Heart left ventricle (tissue), 16 donors: ENCODE measurements around the gene NSFL1C. TPM values are rescaled to one million over a fixed set of nuclear protein-coding genes. Genes with fewer than 3 reads are reported as not detected.

Experiments used
- ATAC-seq, 4 donors: fragments of 200-7000 bp; cut with Tn5 transposase; one replicate each; pipeline ENCODE4 v1.9.1; 2020 to 2022; ENCODE audit warnings: moderate library complexity in 4 of 4, mild to moderate bottlenecking in 3 of 4, moderate number of reproducible peaks in 1 of 4
- DNase-seq, 5 donors: peaks; one replicate each; pipeline ENCODE4 v3.0.0-alpha.2; 2020
- H3K27ac ChIP-seq, 12 donors: fragments of 200-600 bp; sonication (generic) in 4 of 12; one replicate each; pipeline versions ENCODE4 v1.5.0 to v1.8.0; 2016 to 2022; ENCODE audit warnings: mild to moderate bottlenecking in 2 of 12
- H3K27me3 ChIP-seq, 9 donors: fragments of 200-600 bp; sonication (generic) in 2 of 9; one replicate each; pipeline versions ENCODE4 v1.5.1 to v1.8.0; 2016 to 2022; ENCODE audit warnings: mild to moderate bottlenecking in 3 of 9
- H3K36me3 ChIP-seq, 9 donors: fragments of 200-600 bp; sonication (generic) in 2 of 9; one replicate each; pipeline versions ENCODE4 v1.5.0 to v1.8.0; 2018 to 2022; ENCODE audit warnings: mild to moderate bottlenecking in 2 of 9
- H3K4me1 ChIP-seq, 12 donors: fragments of 200-600 bp; sonication (generic) in 4 of 12; one replicate each; pipeline versions ENCODE4 v1.5.0 to v1.8.0; 2016 to 2022; ENCODE audit warnings: mild to moderate bottlenecking in 3 of 12
- H3K4me3 ChIP-seq, 12 donors: fragments of 200-600 bp; sonication (generic) in 4 of 12; one replicate each; pipeline versions ENCODE4 v1.5.0 to v1.8.0; 2017 to 2022; ENCODE audit warnings: mild to moderate bottlenecking in 9 of 12, moderate library complexity in 4 of 12
- H3K9me3 ChIP-seq, 12 donors: fragments of 200-600 bp; sonication (generic) in 4 of 12; one replicate each; pipeline versions ENCODE4 v1.5.0 to v1.8.0; 2016 to 2022; ENCODE audit warnings: mild to moderate bottlenecking in 1 of 12
- POLR2A ChIP-seq, 2 donors: fragments of 450-650 bp; IDR thresholded peaks; one replicate each; pipeline ENCODE4 v1.6.1; 2017; ENCODE audit warnings: antibody characterized with exemption in 2 of 2, mild to moderate bottlenecking in 2 of 2, moderate library complexity in 2 of 2
- WGBS, 4 donors: extraction: QIAGEN DNeasy Blood & Tissue Kit in 2 of 4; methylation state at CpG; one replicate each; pipeline versions ENCODE4 v1.1.5 to v1.1.7; 2013 to 2018; 5-methylcytosine and 5-hydroxymethylcytosine counted together
- intact Hi-C, 10 donors: fragments of 100-400 bp; cut with DNase I; formaldehyde crosslinking; loops; one replicate each; pipeline versions ENCODE4 v1.11.1 to v1.14.2; 2022
- polyA plus RNA-seq, 2 donors: library from polyadenylated mRNA; stranded (reverse); fragments of 200-250 nt; gene quantifications; one replicate each; pipeline ENCODE4 v1.2.3, GENCODE V29; 2013
- total RNA-seq, 9 donors: library from RNA; depleted of rRNA in 2 of 9; stranded (reverse); fragments of >200 nt in 2 of 9; fragmentation: NEBNext Ultra II Directional in 3 of 9; extraction: Animal tissue kit (Norgen Biotek cat#: 25700) in 3 of 9; gene quantifications; one replicate each; pipeline versions ENCODE4 v1.1.0 to v1.2.4, GENCODE V29; 2016 to 2023
- TF ChIP-seq, protein P1 (sequence below), 12 donors: fragments of 200-600 bp; sonication (generic) in 4 of 12; IDR thresholded peaks; one replicate each; pipeline versions ENCODE4 v1.5.0 to v1.8.0; 2018 to 2022; ENCODE audit warnings: antibody characterized with exemption in 12 of 12, mild to moderate bottlenecking in 5 of 12
- donor health status: ischemic (EF 13 %, LVEDD 7.1; RV severe dilation, severe dysfunction).
- donor health status: healthy with polysubstance abuse.
- donor health status: DM: no; HTN: yes; CAD: no.
- donor health status: DM: no; HTN: no; CAD: no.
- donor health status: ischemic (EF 25% LVEDD 6.9; RV normal size, moderate dysfunction).
- donor health status: ischemic (EF 25% LVEDD 5.7; RV mildly dilated, moderate dysfunction).
- donor health status: healthy.
- donor health status: DM: yes; HTN: yes; CAD: no.
- donor health status: ischemic (EF 35%, LVEDD 5.7; RV mildly dilated, moderate dysfunction).
- donor health status: nonischemic (EF 11% LVEDD 7.7; RV severe dilation, severe dysfunction).
- donor health status: DM: yes; HTN: yes; CAD: no.
- donor health status: PGD.
- donor health status: ischemic (EF 29% LVEDD 5.4; RV normal size, mild dysfunction).
- donor health status: nonischemic (EF 23%, LVEDD 6.1; RV moderate dilation, normal function).

The NSFL1C gene
- total and polyA plus RNA-seq, 11 donors, result 27.9 to 66.6 (median 55.8) TPM

DNA sequence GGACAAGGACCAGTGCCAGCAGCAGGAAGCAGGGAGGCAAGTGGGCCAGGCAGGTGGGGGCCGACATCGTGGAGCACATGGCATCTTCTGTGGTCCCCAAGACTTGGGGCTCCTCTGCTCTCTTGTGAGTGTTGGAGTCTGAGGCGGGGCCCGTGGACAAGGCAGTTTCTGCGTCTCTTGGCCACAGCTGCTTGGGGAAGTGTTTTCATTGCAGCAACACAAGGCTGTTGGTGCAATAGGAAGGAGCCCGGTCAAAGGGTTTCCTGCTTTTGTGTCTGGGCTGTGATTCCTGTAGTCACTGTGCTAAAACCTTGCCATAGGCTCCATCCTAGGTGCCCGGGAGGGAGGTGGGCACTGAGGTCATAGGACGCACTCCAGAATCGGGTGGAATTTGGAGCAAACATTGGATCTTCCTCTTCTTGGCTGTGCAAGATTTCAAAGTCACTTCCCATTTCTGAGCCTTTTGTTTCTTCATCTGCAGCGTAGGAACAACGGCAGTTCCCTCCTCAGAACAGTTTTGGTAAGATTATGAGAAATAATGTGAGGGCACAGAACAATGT, 24.7 kb upstream of the NSFL1C start, which contains the start of gene SIRPB2:
Gene SIRPB2 (minus strand): TSS at position 140 of the 560 bp plus-strand sequence. CDS start 61 bp downstream, at position 79.
- Histone ChIP-seq H3K4me1 (peaks cover 0 to 40% (median 0%) of the 10 kb centered on the region in 12 donors), H3K36me3 (no peaks in the 10 kb centered on the region), H3K27ac (peak within 1 kb of the TSS in 11 of 12 donors; percentile 18 to 95 (median 46)), H3K27me3 (no peaks in the 10 kb centered on the region), H3K9me3 (peaks cover 0 to 2% (median 0%) of the 10 kb centered on the region in 12 donors), H3K4me3 (peak within 1 kb of the TSS in 8 of 12 donors; percentile 9 to 60 (median 28))
- WGBS, 4 donors, result 52 to 55% (median 53%) methylated on average over 11 of the region's 11 CpGs
- intact Hi-C loops, result no loop called here
- DNase-seq, result peak; percentile 47 to 78 (median 58)
- peak in 1 of 2 donors; percentile 31 for TF ChIP-seq POLR2A (IDR thresholded peaks at IDR 0.05)
- TF ChIP-seq, protein P1, sequence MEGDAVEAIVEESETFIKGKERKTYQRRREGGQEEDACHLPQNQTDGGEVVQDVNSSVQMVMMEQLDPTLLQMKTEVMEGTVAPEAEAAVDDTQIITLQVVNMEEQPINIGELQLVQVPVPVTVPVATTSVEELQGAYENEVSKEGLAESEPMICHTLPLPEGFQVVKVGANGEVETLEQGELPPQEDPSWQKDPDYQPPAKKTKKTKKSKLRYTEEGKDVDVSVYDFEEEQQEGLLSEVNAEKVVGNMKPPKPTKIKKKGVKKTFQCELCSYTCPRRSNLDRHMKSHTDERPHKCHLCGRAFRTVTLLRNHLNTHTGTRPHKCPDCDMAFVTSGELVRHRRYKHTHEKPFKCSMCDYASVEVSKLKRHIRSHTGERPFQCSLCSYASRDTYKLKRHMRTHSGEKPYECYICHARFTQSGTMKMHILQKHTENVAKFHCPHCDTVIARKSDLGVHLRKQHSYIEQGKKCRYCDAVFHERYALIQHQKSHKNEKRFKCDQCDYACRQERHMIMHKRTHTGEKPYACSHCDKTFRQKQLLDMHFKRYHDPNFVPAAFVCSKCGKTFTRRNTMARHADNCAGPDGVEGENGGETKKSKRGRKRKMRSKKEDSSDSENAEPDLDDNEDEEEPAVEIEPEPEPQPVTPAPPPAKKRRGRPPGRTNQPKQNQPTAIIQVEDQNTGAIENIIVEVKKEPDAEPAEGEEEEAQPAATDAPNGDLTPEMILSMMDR (IDR thresholded peaks at IDR 0.05), result no peak
- ATAC-seq, result peak; percentile 45 to 88 (median 74)

DNA sequence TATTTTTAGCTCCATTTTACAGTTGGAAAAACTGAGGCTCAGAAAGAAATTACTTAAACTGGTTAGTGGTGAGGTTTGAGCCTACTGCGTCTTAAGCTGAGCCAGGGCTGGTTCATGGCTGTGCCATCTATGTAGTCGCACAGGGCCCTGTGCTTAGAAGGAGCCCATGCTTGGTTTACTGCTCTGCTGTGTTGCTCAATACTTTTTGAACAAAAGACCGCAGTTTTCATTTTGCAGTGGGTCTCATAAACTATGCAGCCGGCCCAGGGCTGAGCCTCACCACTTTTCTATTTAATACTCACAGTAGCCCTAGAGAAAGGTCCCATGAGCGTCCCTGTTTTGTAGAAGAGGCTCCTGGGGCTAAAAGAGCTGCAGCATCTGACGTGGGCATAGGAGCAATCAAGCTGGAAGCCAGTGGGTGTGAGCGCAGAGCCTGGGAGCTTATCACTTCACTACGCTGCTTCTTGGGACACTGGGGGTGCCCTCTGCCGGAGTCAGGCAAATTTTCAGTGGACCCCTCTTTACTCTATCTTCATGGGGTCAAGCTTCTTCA, 24.1 kb upstream of the NSFL1C start:
- no peaks in the 10 kb centered on the region for H3K27me3 ChIP-seq
- H3K27ac ChIP-seq, result peak overlapping the region in 11 of 12 donors; percentile 10 to 95 (median 46)
- DNase-seq (no peak), ATAC-seq (no peak)
- peak overlapping the region in 8 of 12 donors; percentile 9 to 60 (median 28) for H3K4me3 ChIP-seq
- peaks cover 0 to 2% (median 0%) of the 10 kb centered on the region in 12 donors for H3K9me3 ChIP-seq
- intact Hi-C loops, result no loop called here
- no peaks in the 10 kb centered on the region for H3K36me3 ChIP-seq
- H3K4me1 ChIP-seq, result peaks cover 0 to 40% (median 0%) of the 10 kb centered on the region in 12 donors
- 66 to 83% (median 79%) methylated on average over 7 to 9 of the region's 9 CpGs for WGBS, 4 donors
- TF ChIP-seq, protein P1 (IDR thresholded peaks at IDR 0.05), result no peak
- no peak for TF ChIP-seq POLR2A (IDR thresholded peaks at IDR 0.05)

DNA sequence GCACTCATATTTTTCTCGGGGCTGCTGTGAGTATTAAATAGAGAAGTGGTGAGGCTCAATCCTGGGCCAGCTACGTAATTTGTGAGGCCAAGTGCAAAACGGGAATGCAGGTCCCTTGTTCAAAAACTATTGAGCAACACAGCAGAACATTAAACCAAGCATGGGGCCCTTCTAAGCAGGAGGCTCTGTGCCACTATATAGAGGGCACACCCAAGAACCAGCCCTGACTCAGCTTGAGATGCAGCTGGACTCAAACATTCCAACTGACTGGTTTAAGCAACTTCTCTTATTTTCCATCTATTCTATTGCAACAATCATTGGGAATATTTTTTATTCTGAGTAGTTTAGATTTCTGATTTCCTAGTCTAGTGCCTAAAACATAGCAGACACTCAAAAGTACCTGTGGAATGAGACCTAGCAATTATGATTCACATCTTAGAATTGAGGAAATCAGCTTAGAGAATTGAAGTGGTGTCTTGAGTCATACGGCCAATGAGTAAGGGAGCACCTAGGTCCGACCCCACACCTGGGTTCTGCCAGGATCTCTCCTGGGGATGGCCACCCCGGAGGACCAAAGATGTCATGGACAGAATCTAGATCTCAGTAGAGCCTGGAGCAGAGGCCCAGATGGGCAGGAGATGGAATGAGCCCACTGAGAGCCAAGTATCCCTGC, 23.3 kb upstream of the NSFL1C start:
- H3K4me3 ChIP-seq, result peak overlapping the region in 7 of 12 donors; percentile 2 to 60 (median 31)
- DNase-seq (peak in 1 of 5 donors; percentile 35), ATAC-seq (peak; percentile 38 to 71 (median 54))
- peak overlapping the region in 8 of 12 donors; percentile 28 to 95 (median 52) for H3K27ac ChIP-seq
- H3K36me3 ChIP-seq, result no peaks in the 10 kb centered on the region
- H3K27me3 ChIP-seq, result no peaks in the 10 kb centered on the region
- intact Hi-C loops, result no loop called here
- H3K4me1 ChIP-seq, result peaks cover 0 to 42% (median 0%) of the 10 kb centered on the region in 12 donors
- no peak for TF ChIP-seq POLR2A (IDR thresholded peaks at IDR 0.05)
- TF ChIP-seq, protein P1 (IDR thresholded peaks at IDR 0.05), result no peak
- WGBS, 4 donors, result 78 to 85% (median 80%) methylated on average over 6 of the region's 6 CpGs
- peaks cover 0 to 2% (median 0%) of the 10 kb centered on the region in 12 donors for H3K9me3 ChIP-seq

DNA sequence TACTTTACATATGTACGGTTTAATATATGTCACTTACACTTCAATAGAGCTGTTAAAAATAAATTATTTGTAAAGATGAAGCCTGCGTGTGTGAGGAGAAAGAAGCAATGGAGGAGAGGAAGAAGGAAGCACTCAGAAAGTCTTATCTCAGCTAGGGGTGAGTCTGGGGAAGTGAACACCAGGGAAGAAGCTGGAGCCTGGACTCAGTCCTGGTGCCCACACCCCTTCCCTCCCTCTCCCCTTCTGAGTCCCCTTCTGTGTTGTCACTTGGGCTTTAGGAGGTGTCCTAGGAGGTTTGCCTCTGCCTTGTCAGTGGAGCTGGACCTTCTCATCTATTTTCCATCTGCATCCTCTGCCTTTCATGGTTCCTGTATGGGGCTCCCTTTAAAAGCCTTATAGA, 22.7 kb upstream of the NSFL1C start:
- 75 to 84% (median 76%) methylated on average over 2 of the region's 2 CpGs for WGBS, 4 donors
- intact Hi-C loops, result no loop called here
- ATAC-seq, result peak in 2 of 4 donors; percentile 14 to 29
- Histone ChIP-seq H3K9me3 (peaks cover 0 to 2% (median 0%) of the 10 kb centered on the region in 12 donors), H3K36me3 (no peaks in the 10 kb centered on the region), H3K27me3 (peaks cover 0 to 3% (median 0%) of the 10 kb centered on the region in 9 donors), H3K4me3 (peak overlapping the region in 5 of 12 donors; percentile 12 to 60 (median 21)), H3K4me1 (peaks cover 0 to 42% (median 0%) of the 10 kb centered on the region in 12 donors), H3K27ac (peak overlapping the region in 3 of 12 donors; percentile 29 to 95 (median 49))
- DNase-seq, result no peak
- TF ChIP-seq, protein P1 (IDR thresholded peaks at IDR 0.05), result no peak
- no peak for TF ChIP-seq POLR2A (IDR thresholded peaks at IDR 0.05)
